GM23248 (cell line): ENCODE data around the gene RFX2.

ENCODE experiments used
- EZH2 ChIP-seq: fragments of 200-600 bp; sonication (generic); IDR thresholded peaks from 2 replicates; pipeline ENCODE4 v1.6.1; 2018; ENCODE audit warnings: antibody characterized with exemption, mild to moderate bottlenecking; ENCODE audit not compliant: insufficient read depth, poor library complexity, severe bottlenecking
- EZH2phosphoT487 ChIP-seq: fragments of 200-600 bp; sonication (generic); IDR thresholded peaks from 2 replicates; pipeline ENCODE4 v1.6.1; 2018; ENCODE audit warnings: antibody characterized with exemption, moderate library complexity, mild to moderate bottlenecking, low read depth; ENCODE audit not compliant: insufficient read depth

DNA sequence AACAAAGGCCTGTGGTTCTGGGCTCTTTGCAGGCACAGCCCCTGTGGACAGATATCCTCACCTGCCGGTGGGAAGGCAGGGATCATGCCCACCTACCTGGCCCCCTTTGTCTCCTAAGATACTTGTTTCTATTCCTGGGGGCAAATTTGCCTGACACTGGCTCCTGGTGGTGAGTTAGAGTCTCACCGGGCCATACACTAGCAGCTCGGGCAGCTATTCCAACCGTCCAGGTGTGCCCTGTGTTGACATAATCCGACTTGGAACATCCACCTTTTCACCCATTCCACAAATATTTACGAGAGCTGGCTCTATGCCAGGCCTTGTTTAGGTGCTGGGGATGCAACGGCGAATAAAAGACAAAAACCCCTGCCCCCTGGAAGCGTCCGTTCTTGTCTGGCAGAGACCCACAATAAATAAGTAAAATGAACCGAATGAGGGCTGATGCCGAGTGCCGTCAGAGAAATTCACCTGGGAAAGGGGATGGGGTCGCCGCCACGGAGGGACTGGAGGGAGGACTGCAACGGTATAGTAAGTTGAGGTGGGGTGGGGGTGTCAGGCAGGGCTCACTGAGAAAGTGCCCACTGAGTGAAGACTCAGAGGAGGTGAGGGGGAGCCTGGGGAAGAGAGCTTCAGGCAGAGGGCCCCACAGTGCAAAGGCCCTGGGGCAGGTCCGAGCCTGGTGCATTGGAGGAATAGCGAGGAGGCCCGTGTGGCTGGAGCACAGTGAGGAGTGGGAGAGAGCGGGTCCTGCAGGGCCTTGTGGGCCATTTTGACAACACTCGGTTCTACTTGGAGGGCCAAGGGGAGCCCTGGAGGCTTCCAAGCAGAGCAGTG, 89.1 kb downstream of the RFX2 start:
- TF ChIP-seq EZH2phosphoT487 (no peak), EZH2 (no peak)
